Keratinocyte (primary cell): Measurements from ENCODE around the gene SMNDC1.

Experiments
- EZH2 ChIP-seq: IDR thresholded peaks from one replicate; pipeline ENCODE4 v1.6.1; 2012; ENCODE audit warnings: inconsistent platforms, mild to moderate bottlenecking, low read length, moderate library complexity
- TF ChIP-seq, protein P1 (sequence below), 3 experiments: IDR thresholded peaks in 1 of 3; conservative IDR thresholded peaks in 1 of 3; optimal IDR thresholded peaks in 1 of 3; 2 replicates in 2 of 3; 3 replicates in 1 of 3; pipeline versions ENCODE3 to v1.5.1; 2011; ENCODE audit warnings: low read length in 3 of 3, mild to moderate bottlenecking in 3 of 3, moderate library complexity in 2 of 3, control low read depth in 1 of 3, inconsistent platforms in 1 of 3; ENCODE audit not compliant: insufficient read depth in 2 of 3; ENCODE audit errors: extremely low read depth in 1 of 3

DNA sequence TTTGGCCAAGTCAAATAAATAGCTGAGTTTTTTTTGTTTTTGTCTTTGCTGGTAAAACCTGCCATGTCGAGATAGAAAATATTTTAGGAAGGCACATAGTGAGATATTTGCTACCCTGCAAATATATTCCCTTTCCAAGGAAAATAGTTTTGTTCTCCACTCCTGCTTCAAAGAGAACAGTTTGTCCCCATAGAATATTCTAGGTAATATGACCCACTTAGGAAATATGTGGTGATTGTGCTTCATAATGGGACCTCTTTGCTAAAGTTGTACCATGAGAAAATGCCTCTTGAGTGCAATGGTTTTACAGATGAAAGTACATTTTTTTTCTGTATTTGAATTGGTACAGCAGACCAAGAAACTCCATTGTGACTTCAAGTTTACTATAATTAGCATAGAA is 41.6 kb downstream of the SMNDC1 start:
- TF ChIP-seq, protein P1, sequence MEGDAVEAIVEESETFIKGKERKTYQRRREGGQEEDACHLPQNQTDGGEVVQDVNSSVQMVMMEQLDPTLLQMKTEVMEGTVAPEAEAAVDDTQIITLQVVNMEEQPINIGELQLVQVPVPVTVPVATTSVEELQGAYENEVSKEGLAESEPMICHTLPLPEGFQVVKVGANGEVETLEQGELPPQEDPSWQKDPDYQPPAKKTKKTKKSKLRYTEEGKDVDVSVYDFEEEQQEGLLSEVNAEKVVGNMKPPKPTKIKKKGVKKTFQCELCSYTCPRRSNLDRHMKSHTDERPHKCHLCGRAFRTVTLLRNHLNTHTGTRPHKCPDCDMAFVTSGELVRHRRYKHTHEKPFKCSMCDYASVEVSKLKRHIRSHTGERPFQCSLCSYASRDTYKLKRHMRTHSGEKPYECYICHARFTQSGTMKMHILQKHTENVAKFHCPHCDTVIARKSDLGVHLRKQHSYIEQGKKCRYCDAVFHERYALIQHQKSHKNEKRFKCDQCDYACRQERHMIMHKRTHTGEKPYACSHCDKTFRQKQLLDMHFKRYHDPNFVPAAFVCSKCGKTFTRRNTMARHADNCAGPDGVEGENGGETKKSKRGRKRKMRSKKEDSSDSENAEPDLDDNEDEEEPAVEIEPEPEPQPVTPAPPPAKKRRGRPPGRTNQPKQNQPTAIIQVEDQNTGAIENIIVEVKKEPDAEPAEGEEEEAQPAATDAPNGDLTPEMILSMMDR (optimal IDR thresholded peaks at IDR 0.05 in 1 of 3, IDR thresholded peaks at IDR 0.05 in 1 of 3, conservative IDR thresholded peaks at IDR 0.05 in 1 of 3; ENCODE audit: extremely low read depth in 1 of 3, insufficient read depth in 2 of 3, low read length in 3 of 3) = no peak
- TF ChIP-seq EZH2 = no peak
